ENCODE measurements around the gene UBE2U.

DNA sequence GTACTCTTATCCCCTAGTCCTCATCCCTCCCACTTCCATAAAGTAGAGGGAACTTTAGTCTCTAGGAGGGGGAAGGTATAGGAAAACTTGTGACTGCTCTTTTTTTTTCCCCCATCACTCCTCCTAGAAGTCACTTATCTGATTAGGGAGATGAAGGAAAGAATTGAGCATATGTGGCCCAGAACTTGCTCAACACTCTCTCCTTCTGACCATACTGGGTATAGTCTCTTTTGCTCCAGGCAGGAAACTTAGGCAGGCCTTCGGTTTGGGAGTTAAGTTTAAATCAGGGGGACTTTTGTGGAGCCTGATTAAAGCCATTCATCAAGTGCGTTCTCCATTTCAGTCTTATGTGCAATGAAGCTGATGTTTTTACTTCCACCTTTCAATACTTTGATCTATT, 5.8 kb downstream of the UBE2U start:
- TF ChIP-seq, protein P1, sequence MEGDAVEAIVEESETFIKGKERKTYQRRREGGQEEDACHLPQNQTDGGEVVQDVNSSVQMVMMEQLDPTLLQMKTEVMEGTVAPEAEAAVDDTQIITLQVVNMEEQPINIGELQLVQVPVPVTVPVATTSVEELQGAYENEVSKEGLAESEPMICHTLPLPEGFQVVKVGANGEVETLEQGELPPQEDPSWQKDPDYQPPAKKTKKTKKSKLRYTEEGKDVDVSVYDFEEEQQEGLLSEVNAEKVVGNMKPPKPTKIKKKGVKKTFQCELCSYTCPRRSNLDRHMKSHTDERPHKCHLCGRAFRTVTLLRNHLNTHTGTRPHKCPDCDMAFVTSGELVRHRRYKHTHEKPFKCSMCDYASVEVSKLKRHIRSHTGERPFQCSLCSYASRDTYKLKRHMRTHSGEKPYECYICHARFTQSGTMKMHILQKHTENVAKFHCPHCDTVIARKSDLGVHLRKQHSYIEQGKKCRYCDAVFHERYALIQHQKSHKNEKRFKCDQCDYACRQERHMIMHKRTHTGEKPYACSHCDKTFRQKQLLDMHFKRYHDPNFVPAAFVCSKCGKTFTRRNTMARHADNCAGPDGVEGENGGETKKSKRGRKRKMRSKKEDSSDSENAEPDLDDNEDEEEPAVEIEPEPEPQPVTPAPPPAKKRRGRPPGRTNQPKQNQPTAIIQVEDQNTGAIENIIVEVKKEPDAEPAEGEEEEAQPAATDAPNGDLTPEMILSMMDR (IDR thresholded peaks at IDR 0.05; ENCODE audit: low read length), result no peak
- TF ChIP-seq EZH2 (IDR thresholded peaks at IDR 0.05; ENCODE audit: borderline replicate concordance, low read length), result no peak
